22Rv1 (cell line): ENCODE results near the gene NOS3.

Experiments
- H3K27ac ChIP-seq: fragments of 450-650 bp; 2 replicates; pipeline ENCODE4 v1.5.1; 2017
- ZFX ChIP-seq: fragments of 450-650 bp; IDR thresholded peaks from 2 replicates; pipeline ENCODE4 v1.6.1; 2017; ENCODE audit warnings: antibody characterized with exemption, borderline replicate concordance
- TF ChIP-seq, protein P1 (sequence below): fragments of 450-650 bp; IDR thresholded peaks from 2 replicates; pipeline ENCODE4 v1.5.1; 2017; ENCODE audit warnings: mild to moderate bottlenecking

The NOS3 gene

DNA sequence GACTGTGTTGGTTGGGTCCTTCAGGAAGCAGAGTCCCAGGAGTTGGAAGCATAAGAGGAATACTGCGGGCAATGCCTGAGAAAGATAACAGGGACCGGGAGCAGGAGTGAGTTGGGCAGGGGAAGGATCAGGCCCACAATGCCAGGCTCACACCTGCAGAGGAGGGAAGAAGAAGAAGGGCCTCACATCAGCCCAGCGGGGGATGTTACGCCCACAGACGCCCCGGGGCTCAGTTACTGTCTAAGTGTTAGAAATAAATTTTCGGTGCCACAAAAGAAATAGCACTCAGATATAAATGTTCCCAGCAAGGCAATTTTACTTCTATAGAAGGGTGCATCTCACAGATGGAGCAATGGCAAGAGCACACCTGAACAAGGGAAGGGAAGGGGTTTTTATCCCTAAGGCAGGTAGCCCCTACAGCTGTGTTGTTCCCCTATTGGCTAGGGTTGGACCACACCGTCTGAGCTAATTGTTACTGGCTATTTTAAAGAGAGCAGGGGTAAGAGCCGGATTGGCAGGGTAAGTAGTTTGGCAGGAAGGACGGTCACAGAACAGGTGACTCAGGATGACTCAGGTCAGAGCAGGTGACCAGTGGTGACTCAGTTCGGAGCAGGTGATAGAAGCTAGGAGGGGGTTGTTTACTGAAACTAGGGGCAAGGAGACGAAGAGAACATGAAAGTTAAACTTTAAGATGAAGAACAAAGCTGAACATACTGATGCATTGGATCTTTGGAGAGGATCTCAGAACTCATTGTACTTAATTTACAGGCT is at the start of gene NOS3:
NOS3 (plus strand) TSS at position 602 of the 771 bp plus-strand sequence. CDS start 2,787 bp downstream, outside the sequence.
- H3K27ac ChIP-seq: peak within 1 kb of the TSS; percentile 22

DNA sequence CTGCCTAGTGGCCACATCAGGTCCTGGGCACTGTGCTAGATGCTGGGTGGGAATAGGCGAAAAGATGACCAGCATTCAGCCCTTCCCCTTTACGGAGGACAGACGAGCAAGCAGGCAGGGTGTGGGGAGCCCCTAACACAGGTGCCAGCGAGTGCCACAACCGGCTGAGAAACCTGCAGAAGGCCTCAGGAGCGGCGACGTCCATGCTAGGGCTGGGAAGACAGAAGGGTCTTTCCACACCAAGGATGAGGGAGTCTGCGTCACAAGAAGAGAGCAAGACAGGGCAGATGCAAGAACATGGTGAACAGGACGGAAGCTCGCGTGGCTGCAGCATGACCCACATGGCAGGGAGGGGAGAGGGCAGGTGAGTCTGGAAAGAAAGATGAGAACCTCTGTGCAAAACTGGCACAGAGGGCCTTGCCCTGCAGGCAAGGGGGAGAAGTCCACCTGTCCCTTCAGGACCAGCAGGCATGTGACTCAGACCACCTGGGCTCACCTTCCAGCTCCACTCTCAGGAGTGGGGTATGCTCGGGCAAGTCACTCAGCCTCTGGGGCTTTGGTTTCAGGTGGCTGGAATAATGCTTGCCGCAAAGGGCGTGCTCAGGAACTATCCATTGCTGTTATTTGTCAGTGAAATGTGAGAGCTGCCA is 49.3 kb upstream of the NOS3 start:
- H3K27ac ChIP-seq: no peak overlapping the region
- TF ChIP-seq, protein P1, sequence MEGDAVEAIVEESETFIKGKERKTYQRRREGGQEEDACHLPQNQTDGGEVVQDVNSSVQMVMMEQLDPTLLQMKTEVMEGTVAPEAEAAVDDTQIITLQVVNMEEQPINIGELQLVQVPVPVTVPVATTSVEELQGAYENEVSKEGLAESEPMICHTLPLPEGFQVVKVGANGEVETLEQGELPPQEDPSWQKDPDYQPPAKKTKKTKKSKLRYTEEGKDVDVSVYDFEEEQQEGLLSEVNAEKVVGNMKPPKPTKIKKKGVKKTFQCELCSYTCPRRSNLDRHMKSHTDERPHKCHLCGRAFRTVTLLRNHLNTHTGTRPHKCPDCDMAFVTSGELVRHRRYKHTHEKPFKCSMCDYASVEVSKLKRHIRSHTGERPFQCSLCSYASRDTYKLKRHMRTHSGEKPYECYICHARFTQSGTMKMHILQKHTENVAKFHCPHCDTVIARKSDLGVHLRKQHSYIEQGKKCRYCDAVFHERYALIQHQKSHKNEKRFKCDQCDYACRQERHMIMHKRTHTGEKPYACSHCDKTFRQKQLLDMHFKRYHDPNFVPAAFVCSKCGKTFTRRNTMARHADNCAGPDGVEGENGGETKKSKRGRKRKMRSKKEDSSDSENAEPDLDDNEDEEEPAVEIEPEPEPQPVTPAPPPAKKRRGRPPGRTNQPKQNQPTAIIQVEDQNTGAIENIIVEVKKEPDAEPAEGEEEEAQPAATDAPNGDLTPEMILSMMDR: no peak
- TF ChIP-seq ZFX: no peak

More for the DNA sequence above, at the start of gene NOS3:
- no peak for TF ChIP-seq ZFX
- TF ChIP-seq, protein P1: no peak

DNA sequence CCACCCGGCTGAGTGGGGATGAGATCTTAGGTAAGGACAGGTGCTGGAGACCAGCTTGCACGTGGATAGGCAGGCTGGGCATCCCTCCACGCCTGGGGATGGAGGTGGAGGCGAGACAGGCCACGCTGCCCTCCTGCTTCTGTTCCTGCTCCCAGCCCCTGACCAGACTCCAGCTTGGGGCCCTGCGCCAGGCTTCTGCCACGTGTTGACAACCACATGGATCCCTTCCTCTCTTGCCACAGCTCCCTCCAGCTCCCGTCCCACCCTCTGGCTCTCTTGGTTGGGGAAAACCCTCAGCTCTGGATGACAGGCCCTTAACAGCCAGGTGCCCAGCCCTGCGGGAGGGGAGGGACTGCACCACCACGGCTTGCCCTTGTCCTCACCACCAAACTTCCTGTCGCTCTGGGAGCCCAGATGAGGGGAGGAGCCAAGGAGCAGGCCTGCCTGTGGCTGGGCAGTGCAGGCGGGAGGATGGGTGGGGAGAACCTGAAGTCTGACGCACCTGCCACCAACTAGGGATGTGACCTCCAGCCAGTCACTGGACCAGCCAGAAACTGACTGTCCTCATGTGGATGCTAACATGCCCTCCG is 48.7 kb upstream of the NOS3 start:
- TF ChIP-seq, protein P1: no peak
- TF ChIP-seq ZFX: no peak
- no peak overlapping the region for H3K27ac ChIP-seq

DNA sequence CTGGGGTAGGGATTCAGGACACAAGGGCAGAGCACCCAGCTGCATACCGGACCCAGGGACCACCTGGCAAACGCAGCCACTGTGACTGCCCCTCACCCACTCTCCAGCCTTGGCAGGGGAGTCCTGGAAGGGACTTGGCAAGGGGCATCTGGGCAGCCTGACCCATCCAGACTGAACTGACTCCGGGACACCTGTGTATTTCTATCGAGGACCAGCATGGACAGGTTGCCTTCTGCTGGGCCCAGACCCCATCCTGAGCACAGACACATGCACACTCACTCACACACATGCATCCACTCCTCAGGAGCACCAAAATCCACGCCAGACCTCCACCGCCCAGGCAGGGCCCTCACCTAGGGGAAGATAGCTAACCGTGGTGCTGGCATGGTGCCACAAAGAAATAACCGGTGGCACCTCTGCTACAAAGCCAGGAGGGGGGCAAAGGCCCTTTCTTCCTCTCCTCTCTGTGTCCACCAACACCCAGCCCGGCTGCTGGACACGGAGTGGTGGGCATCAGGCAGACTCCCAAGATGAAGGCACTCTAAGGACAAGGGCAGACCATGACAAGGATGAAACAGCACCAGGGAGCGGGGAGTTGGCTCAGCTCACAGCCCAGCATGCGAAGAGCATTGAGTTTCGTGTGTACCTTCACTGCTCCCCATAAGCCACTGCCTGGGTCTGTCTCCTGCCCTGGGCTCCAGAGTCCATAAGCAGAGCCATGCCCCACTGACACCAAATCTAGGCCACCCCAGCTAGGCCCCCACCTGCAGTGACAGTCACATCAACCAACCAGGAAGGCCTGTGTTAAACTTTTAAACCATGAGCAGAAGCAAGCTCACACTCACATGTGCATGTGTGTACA is 48.0 kb upstream of the NOS3 start:
- TF ChIP-seq, protein P1: no peak
- TF ChIP-seq ZFX: no peak
- no peak overlapping the region for H3K27ac ChIP-seq

DNA sequence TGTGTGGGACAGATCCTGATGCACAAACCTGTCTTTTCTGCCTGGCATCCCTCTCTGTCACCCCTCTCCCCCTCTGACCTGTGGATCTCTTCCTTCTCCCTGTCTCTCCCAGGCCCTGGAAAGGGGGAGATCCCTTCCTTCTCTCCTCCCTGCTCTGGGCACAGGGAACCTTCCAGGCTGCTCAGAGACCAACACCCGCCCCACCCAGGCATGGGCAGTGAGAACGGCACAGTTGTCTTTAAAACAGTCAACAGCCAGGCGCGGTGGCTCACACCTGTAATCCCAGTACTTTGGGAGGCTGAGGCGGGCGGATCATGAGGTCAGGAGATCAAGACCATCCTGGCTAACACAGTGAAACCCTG is 47.4 kb upstream of the NOS3 start:
- H3K27ac ChIP-seq: no peak overlapping the region
- TF ChIP-seq ZFX: no peak
- TF ChIP-seq, protein P1: no peak

DNA sequence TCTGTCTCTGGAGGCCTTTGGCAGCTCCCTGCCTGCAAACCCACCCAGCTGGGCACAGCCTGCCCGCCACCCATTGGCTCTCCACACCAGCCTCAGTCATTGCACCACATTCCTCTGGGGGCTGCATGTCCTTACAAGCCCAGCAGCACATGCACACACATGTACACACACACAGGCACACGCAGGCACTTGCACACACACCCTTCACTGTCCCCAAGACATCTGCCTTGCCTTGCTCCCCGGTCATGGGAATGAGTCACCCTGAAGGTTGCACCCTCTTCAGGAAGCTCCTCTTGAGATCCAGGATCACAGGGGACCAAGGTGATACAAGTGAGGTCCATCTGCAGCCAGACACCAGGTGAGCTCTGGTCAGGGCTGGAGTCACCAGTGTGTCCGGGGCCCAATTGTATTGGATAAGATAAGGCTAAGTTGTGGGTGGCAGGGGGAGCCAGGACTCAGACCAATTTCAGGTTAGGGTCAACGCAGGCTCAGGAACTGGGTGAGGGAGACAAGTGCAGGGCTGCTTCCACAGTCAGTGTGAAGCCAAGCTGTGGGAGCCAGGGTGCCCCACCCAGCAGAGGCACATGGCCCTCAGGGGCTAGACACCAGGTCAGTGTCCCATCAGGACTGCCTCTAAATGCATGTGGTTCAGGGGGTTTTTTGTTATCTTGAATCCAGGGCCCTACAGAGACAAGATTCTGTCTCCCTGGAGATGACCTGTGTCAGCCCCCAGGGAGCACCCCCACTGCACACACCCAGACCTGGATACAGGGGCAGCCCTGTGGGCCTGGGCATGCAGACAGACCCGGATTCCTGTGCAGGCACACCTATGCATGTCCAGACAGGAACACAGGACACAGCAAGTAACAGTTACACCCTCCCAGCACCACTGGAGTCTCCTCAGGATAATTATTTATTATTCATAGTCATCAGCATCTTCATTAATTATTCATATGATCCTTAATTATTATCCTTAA is 46.5 kb upstream of the NOS3 start:
- TF ChIP-seq ZFX: no peak
- TF ChIP-seq, protein P1: no peak
- H3K27ac ChIP-seq: no peak overlapping the region
